ENCODE measurements around the gene AUTS2. TPM values are rescaled to one million over a fixed set of nuclear protein-coding genes. Genes with fewer than 3 reads are reported as not detected.

The AUTS2 gene
- total RNA-seq, 4 donors from 2014 or later: 14.9 to 27.2 (median 17.5) TPM

- Histone ChIP-seq H3K9me3 (no peaks in the 10 kb centered on the region), H3K27me3 (no peaks in the 10 kb centered on the region), H3K4me1 (peaks cover 8 to 9% of the 10 kb centered on the region in 2 donors), H3K27ac (no peak overlapping the region), H3K36me3 (no peaks in the 10 kb centered on the region), H3K4me3 (replicated peaks in 1 of 3) (no peak overlapping the region)
- no peak for DNase-seq
- WGBS, 2 donors: 84 to 92% methylated on average over 5 of the region's 5 CpGs
- TF ChIP-seq POLR2A (IDR thresholded peaks at IDR 0.05): no peak
- TF ChIP-seq, protein P1, sequence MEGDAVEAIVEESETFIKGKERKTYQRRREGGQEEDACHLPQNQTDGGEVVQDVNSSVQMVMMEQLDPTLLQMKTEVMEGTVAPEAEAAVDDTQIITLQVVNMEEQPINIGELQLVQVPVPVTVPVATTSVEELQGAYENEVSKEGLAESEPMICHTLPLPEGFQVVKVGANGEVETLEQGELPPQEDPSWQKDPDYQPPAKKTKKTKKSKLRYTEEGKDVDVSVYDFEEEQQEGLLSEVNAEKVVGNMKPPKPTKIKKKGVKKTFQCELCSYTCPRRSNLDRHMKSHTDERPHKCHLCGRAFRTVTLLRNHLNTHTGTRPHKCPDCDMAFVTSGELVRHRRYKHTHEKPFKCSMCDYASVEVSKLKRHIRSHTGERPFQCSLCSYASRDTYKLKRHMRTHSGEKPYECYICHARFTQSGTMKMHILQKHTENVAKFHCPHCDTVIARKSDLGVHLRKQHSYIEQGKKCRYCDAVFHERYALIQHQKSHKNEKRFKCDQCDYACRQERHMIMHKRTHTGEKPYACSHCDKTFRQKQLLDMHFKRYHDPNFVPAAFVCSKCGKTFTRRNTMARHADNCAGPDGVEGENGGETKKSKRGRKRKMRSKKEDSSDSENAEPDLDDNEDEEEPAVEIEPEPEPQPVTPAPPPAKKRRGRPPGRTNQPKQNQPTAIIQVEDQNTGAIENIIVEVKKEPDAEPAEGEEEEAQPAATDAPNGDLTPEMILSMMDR (IDR thresholded peaks at IDR 0.05): no peak
- intact Hi-C loops (cut with DNase I): no loop called here
Measured at GRCh38 chr7:70574314-70574834, 976.1 kb downstream of the AUTS2 start.

DNA sequence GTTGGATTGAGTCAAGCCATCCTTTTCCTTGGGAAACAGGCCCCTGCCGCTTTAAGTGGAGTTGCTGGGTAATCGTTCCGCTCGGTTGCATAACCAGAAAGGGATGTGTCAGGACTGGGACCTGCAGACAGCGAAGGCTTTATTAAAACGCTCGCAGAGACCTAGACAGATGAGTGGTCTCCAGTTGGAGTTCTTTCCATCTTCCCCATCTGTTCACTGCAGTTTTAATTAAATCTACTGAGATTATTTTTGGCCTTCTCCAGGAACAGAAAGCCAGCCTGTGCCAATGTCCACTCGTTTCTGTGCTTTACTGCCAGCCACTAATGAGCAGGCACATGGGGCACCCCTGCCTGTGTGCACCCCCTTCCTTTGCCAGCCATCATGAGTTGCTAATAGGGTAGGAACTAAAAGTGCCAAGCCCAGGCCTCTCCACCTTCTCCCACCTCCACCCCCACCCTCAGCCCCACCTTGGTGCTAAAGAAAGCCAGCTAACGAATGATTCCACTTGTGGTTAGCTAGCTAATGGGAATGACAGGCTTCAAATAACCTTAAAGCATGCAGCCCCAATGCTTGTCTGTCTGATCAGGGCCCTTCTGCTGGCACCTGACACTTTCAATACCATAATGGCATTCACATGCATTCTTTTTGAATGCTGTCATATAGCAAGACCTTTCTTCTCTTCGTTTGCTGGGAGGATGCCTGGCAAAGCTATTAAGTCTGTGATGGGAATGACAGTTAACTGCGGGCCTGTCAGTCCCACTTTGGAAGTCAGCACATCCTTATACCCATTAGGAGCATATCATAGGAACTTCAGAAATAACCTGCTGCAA, 976.9 kb downstream of the AUTS2 start:
- Histone ChIP-seq H3K36me3 (no peaks in the 10 kb centered on the region), H3K4me3 (replicated peaks in 1 of 3) (no peak overlapping the region), H3K9me3 (no peaks in the 10 kb centered on the region), H3K4me1 (peaks cover 0 to under 1% of the 10 kb centered on the region in 2 donors), H3K27me3 (no peaks in the 10 kb centered on the region), H3K27ac (no peak overlapping the region)
- intact Hi-C loops (cut with DNase I): no loop called here
- no peak for TF ChIP-seq POLR2A (IDR thresholded peaks at IDR 0.05)
- TF ChIP-seq, protein P1 (IDR thresholded peaks at IDR 0.05): no peak
- 50 to 66% methylated on average over 10 to 11 of the region's 11 CpGs for WGBS, 2 donors
- no peak for DNase-seq

DNA sequence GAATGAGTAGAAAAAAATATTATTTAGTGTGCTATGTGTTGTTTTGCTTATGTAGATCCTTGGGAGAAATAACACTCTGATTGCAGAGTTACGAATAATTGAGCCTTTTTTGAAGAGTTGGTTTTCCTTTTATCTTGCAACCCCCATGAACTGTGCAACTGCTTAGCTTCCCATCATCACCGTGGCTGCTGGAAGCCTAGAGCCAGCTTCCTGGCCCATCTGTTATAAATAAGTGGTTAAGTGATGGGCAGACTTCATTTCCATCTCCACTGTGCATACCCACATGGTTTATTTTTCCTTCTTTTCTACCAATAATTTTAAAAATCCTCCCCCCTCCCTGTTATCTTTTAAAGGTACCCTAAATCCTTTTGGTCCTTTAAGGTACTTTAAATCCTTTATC, 978.8 kb downstream of the AUTS2 start:
- WGBS, 2 donors: 81 to 85% methylated on average over 2 of the region's 2 CpGs
- Histone ChIP-seq H3K27ac (no peak overlapping the region), H3K27me3 (no peaks in the 10 kb centered on the region), H3K9me3 (no peaks in the 10 kb centered on the region), H3K4me3 (replicated peaks in 1 of 3) (no peak overlapping the region), H3K36me3 (no peaks in the 10 kb centered on the region), H3K4me1 (no peaks in the 10 kb centered on the region)
- intact Hi-C loops (cut with DNase I): no loop called here
- no peak for DNase-seq
- TF ChIP-seq, protein P1 (IDR thresholded peaks at IDR 0.05): no peak
- TF ChIP-seq POLR2A (IDR thresholded peaks at IDR 0.05): no peak

- H3K36me3 ChIP-seq: no peaks in the 10 kb centered on the region
- intact Hi-C loops (cut with DNase I): no loop called here
- DNase-seq: no peak
Measured at GRCh38 chr7:70578131-70578530, 979.9 kb downstream of the AUTS2 start.

More at GRCh38 chr7:70578131-70578530, 979.9 kb downstream of the AUTS2 start:
- Histone ChIP-seq H3K9me3 (no peaks in the 10 kb centered on the region), H3K4me3 (replicated peaks in 1 of 3) (no peak overlapping the region), H3K27me3 (no peaks in the 10 kb centered on the region), H3K4me1 (no peaks in the 10 kb centered on the region), H3K27ac (no peak overlapping the region)
- TF ChIP-seq, protein P1 (IDR thresholded peaks at IDR 0.05): no peak
- no peak for TF ChIP-seq POLR2A (IDR thresholded peaks at IDR 0.05)
- 93 to 97% methylated on average over 3 of the region's 3 CpGs for WGBS, 2 donors

All from thyroid gland (tissue), 4 donors.